Liver (tissue), 9 donors: ENCODE measurements around the gene ZSWIM8. TPM values are rescaled to one million over a fixed set of nuclear protein-coding genes. Genes with fewer than 3 reads are reported as not detected.

Experiments
- DNase-seq: peaks from one replicate; pipeline ENCODE4 v3.0.0-alpha.2; 2017; ENCODE audit warnings: low spot score
- H3K27ac ChIP-seq, 2 donors: one replicate each; pipeline ENCODE4 v1.7.0; 2013; ENCODE audit warnings: inconsistent platforms in 2 of 2, low read length in 2 of 2, control low read depth in 1 of 2, low read depth in 1 of 2, mild to moderate bottlenecking in 1 of 2
- H3K27me3 ChIP-seq, 4 donors: one replicate each; pipeline versions ENCODE4 v1.6.1 to v1.7.0; 2013; ENCODE audit warnings: low read length in 3 of 4, inconsistent platforms in 1 of 4, mild to moderate bottlenecking in 1 of 4, moderate library complexity in 1 of 4; ENCODE audit not compliant: control insufficient read depth in 4 of 4, insufficient read depth in 4 of 4
- H3K36me3 ChIP-seq, 4 donors: one replicate each; pipeline versions ENCODE4 v1.6.1 to v1.7.0; 2013; ENCODE audit warnings: low read length in 3 of 4, mild to moderate bottlenecking in 3 of 4, low read depth in 1 of 4, moderate library complexity in 1 of 4; ENCODE audit not compliant: control insufficient read depth in 4 of 4, insufficient read depth in 3 of 4
- H3K4me1 ChIP-seq, 4 donors: one replicate each; pipeline versions ENCODE4 v1.6.1 to v1.7.0; 2013; ENCODE audit warnings: low read length in 3 of 4, mild to moderate bottlenecking in 3 of 4, moderate library complexity in 1 of 4; ENCODE audit not compliant: control insufficient read depth in 4 of 4, insufficient read depth in 4 of 4
- H3K4me3 ChIP-seq, 3 donors: one replicate each; pipeline versions ENCODE4 v1.6.1 to v1.7.0; 2013; ENCODE audit warnings: low read length in 3 of 3, control low read depth in 1 of 3, low read depth in 1 of 3, mild to moderate bottlenecking in 1 of 3
- H3K9ac ChIP-seq, 2 donors: one replicate each; pipeline ENCODE4 v1.7.0; 2013; ENCODE audit warnings: low read length in 2 of 2, mild to moderate bottlenecking in 2 of 2, moderate library complexity in 2 of 2, control low read depth in 1 of 2, low read depth in 1 of 2
- H3K9me3 ChIP-seq, 4 donors: one replicate each; pipeline versions ENCODE4 v1.6.1 to v1.7.0; 2013; ENCODE audit warnings: low read length in 3 of 4; ENCODE audit not compliant: control insufficient read depth in 4 of 4
- CTCF ChIP-seq: fragments of 150-350 bp; IDR thresholded peaks from 2 replicates; pipeline ENCODE4 v1.5.1; 2017; ENCODE audit warnings: improper control_type of control experiment, low read depth, low read length; ENCODE audit not compliant: missing input control
- EGR1 ChIP-seq, 2 donors: IDR thresholded peaks; 2 replicates each; pipeline ENCODE4 v1.6.1; 2016 to 2018; ENCODE audit warnings: antibody characterized with exemption in 2 of 2, low read depth in 2 of 2
- FOXA2 ChIP-seq: IDR thresholded peaks from 2 replicates; pipeline ENCODE4 v1.6.1; 2016; ENCODE audit warnings: antibody characterized with exemption
- GABPA ChIP-seq, 2 donors: IDR thresholded peaks in 1 of 2; conservative IDR thresholded peaks in 1 of 2; 2 replicates each; pipeline ENCODE4 v1.6.1; 2016; ENCODE audit warnings: antibody characterized with exemption in 2 of 2, mild to moderate bottlenecking in 1 of 2, moderate library complexity in 1 of 2
- JUND ChIP-seq, 2 donors: IDR thresholded peaks; 2 replicates each; pipeline ENCODE4 v1.6.1; 2016; ENCODE audit warnings: antibody characterized with exemption in 2 of 2
- NR2F2 ChIP-seq: IDR thresholded peaks from 2 replicates; pipeline ENCODE4 v1.6.1; 2016; ENCODE audit warnings: antibody characterized with exemption
- RAD21 ChIP-seq, 2 donors: IDR thresholded peaks; 2 replicates each; pipeline ENCODE4 v1.6.1; 2016; ENCODE audit warnings: antibody characterized with exemption in 2 of 2, mild to moderate bottlenecking in 2 of 2
- REST ChIP-seq: IDR thresholded peaks from 2 replicates; pipeline ENCODE4 v1.6.1; 2016; ENCODE audit warnings: antibody characterized with exemption, mild to moderate bottlenecking
- RXRA ChIP-seq, 2 donors: IDR thresholded peaks; 2 replicates each; pipeline ENCODE4 v1.6.1; 2017 to 2018; ENCODE audit warnings: antibody characterized with exemption in 2 of 2, mild to moderate bottlenecking in 1 of 2
- SP1 ChIP-seq: IDR thresholded peaks from 2 replicates; pipeline ENCODE4 v1.6.1; 2018; ENCODE audit warnings: antibody characterized with exemption, mild to moderate bottlenecking
- TAF1 ChIP-seq: conservative IDR thresholded peaks from 2 replicates; pipeline ENCODE4 v1.6.1; 2016; ENCODE audit warnings: antibody characterized with exemption, mild to moderate bottlenecking
- YY1 ChIP-seq: IDR thresholded peaks from 2 replicates; pipeline ENCODE4 v1.6.1; 2016; ENCODE audit warnings: antibody characterized with exemption, mild to moderate bottlenecking
- WGBS: extraction: QIAGEN DNeasy Blood & Tissue Kit; methylation state at CpG from one replicate; pipeline ENCODE4 v1.1.7; 2013; 5-methylcytosine and 5-hydroxymethylcytosine counted together
- polyA plus RNA-seq, 2 donors: library from polyadenylated mRNA; stranded (reverse) in 1 of 2; unstranded in 1 of 2; fragments of 200-250 nt in 1 of 2; fragments of >200 nt in 1 of 2; fragmentation: Nextera tagmentation in 1 of 2; extraction: Ambion mirVana in 1 of 2; gene quantifications; one replicate each; pipeline versions ENCODE4 v1.2.1 to v1.2.3, GENCODE V29; 2013 to 2015
- total RNA-seq, 2 donors: library from RNA; depleted of rRNA; stranded (reverse); fragments of >200 nt; gene quantifications; one replicate each; pipeline ENCODE4 v1.2.3, GENCODE V29; 2014
- TF ChIP-seq, protein P1 (sequence below): IDR thresholded peaks from 2 replicates; pipeline ENCODE4 v1.6.1; 2016; ENCODE audit warnings: antibody characterized with exemption
- TF ChIP-seq, protein P2 (sequence below): IDR thresholded peaks from 2 replicates; pipeline ENCODE4 v1.6.1; 2016; ENCODE audit warnings: antibody characterized with exemption
- donor health status: healthy.
- donor health status: healthy.
- donor health status: healthy.
- donor health status: healthy.
- donor health status: healthy.

The ZSWIM8 gene
- total and polyA plus RNA-seq, 4 donors = 33.3 to 66.2 (median 44.4) TPM

GRCh38 chr10:73756183-73756582 is 29.2 kb upstream of the ZSWIM8 start:
- H3K9me3 ChIP-seq = no peaks in the 10 kb centered on the region
- H3K4me1 ChIP-seq = peaks cover 0 to under 1% (median under 1%) of the 10 kb centered on the region in 4 donors
- H3K4me3 ChIP-seq = no peak overlapping the region
- DNase-seq = no peak
- TF ChIP-seq TAF1 (no peak), JUND (IDR thresholded peaks at IDR 0.05) (no peak), RXRA (IDR thresholded peaks at IDR 0.05) (no peak), FOXA2 (no peak), RAD21 (IDR thresholded peaks at IDR 0.05) (no peak), YY1 (no peak), REST (no peak), EGR1 (IDR thresholded peaks at IDR 0.05; ENCODE audit: low read depth in 2 of 2) (no peak), SP1 (no peak), CTCF (no peak), GABPA (IDR thresholded peaks at IDR 0.05 in 1 of 2, conservative IDR thresholded peaks at IDR 0.05 in 1 of 2) (no peak)
- TF ChIP-seq, protein P1, sequence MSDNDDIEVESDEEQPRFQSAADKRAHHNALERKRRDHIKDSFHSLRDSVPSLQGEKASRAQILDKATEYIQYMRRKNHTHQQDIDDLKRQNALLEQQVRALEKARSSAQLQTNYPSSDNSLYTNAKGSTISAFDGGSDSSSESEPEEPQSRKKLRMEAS = no peak
- TF ChIP-seq, protein P2, sequence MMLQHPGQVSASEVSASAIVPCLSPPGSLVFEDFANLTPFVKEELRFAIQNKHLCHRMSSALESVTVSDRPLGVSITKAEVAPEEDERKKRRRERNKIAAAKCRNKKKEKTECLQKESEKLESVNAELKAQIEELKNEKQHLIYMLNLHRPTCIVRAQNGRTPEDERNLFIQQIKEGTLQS = no peak
- H3K9ac ChIP-seq = no peak overlapping the region
- H3K27me3 ChIP-seq = no peaks in the 10 kb centered on the region
- no peak overlapping the region for H3K27ac ChIP-seq
- WGBS = 60% methylated on average over 1 of the region's 1 CpG
- peaks cover 22 to 59% (median 40%) of the 10 kb centered on the region in 4 donors for H3K36me3 ChIP-seq

- no peaks in the 10 kb centered on the region for H3K4me1 ChIP-seq
- no peaks in the 10 kb centered on the region for H3K27me3 ChIP-seq
- H3K9me3 ChIP-seq = no peaks in the 10 kb centered on the region
- H3K4me3 ChIP-seq = no peak overlapping the region
- no peak for TF ChIP-seq NR2F2
- no peak for DNase-seq
- H3K36me3 ChIP-seq = peaks cover 20 to 66% (median 47%) of the 10 kb centered on the region in 4 donors
- H3K27ac ChIP-seq = no peak overlapping the region
- WGBS = 91% methylated on average over 9 of the region's 9 CpGs
- no peak overlapping the region for H3K9ac ChIP-seq
Measured at GRCh38 chr10:73758704-73759511, 26.5 kb upstream of the ZSWIM8 start.
